ENCODE measurements around the gene MRPL2. TPM values are rescaled to one million over a fixed set of nuclear protein-coding genes. Genes with fewer than 3 reads are reported as not detected.

Gene MRPL2
- total RNA-seq, 2 experiments from 2014 or later: 42.8 to 48.0 TPM

- Mint-ChIP-seq H3K9me3 (no peaks in the 10 kb centered on the region), H3K4me1 (ENCODE audit: low read depth) (peaks cover 8% of the 10 kb centered on the region), H3K27me3 (peaks cover 13% of the 10 kb centered on the region), H3K4me3 (peak overlapping the region; percentile 59), H3K36me3 (ENCODE audit: low read depth) (peaks cover 14% of the 10 kb centered on the region), H3K27ac (no peak overlapping the region)
- DNase-seq (no peak), ATAC-seq (ENCODE audit: poor library complexity) (no peak)
- H3K4me3 ChIP-seq (ENCODE audit: low read length): no peak overlapping the region
- peaks cover 18% of the 10 kb centered on the region for H3K4me1 ChIP-seq (ENCODE audit: insufficient read depth, low read length)
- ChIA-PET CTCF (no interaction called here), POLR2A (no interaction called here)
- H3K36me3 ChIP-seq (ENCODE audit: insufficient read depth, low read length): peaks cover under 1% of the 10 kb centered on the region
- TF ChIP-seq, protein P1, sequence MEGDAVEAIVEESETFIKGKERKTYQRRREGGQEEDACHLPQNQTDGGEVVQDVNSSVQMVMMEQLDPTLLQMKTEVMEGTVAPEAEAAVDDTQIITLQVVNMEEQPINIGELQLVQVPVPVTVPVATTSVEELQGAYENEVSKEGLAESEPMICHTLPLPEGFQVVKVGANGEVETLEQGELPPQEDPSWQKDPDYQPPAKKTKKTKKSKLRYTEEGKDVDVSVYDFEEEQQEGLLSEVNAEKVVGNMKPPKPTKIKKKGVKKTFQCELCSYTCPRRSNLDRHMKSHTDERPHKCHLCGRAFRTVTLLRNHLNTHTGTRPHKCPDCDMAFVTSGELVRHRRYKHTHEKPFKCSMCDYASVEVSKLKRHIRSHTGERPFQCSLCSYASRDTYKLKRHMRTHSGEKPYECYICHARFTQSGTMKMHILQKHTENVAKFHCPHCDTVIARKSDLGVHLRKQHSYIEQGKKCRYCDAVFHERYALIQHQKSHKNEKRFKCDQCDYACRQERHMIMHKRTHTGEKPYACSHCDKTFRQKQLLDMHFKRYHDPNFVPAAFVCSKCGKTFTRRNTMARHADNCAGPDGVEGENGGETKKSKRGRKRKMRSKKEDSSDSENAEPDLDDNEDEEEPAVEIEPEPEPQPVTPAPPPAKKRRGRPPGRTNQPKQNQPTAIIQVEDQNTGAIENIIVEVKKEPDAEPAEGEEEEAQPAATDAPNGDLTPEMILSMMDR (IDR thresholded peaks at IDR 0.05): no peak
- peaks cover 23 to 24% of the 10 kb centered on the region in 2 experiments for H3K27me3 ChIP-seq (ENCODE audit: control insufficient read depth in 1 of 2, insufficient read depth in 2 of 2, low read length in 2 of 2)
- H3K9me3 ChIP-seq (ENCODE audit: control insufficient read depth in 1 of 2, insufficient read depth in 1 of 2, low read length in 2 of 2): no peaks in the 10 kb centered on the region
- intact Hi-C loops (cut with DNase I, micrococcal nuclease): no loop called here
- no peak overlapping the region for H3K27ac ChIP-seq (ENCODE audit: low read depth in 1 of 2, low read length in 2 of 2)
Observed at GRCh38 chr6:43077981-43078511, 18.8 kb upstream of the MRPL2 start.

GRCh38 chr6:43077333-43077809 is 18.1 kb upstream of the MRPL2 start:
- Histone ChIP-seq H3K4me3 (ENCODE audit: low read length) (peak overlapping the region; percentile 46), H3K4me1 (ENCODE audit: insufficient read depth, low read length) (peaks cover 18% of the 10 kb centered on the region), H3K36me3 (ENCODE audit: insufficient read depth, low read length) (peaks cover 3% of the 10 kb centered on the region), H3K9me3 (ENCODE audit: control insufficient read depth in 1 of 2, insufficient read depth in 1 of 2, low read length in 2 of 2) (no peaks in the 10 kb centered on the region), H3K27me3 (ENCODE audit: control insufficient read depth in 1 of 2, insufficient read depth in 2 of 2, low read length in 2 of 2) (peaks cover 23 to 24% of the 10 kb centered on the region in 2 experiments), H3K27ac (ENCODE audit: low read depth in 1 of 2, low read length in 2 of 2) (no peak overlapping the region)
- TF ChIP-seq, protein P1 (IDR thresholded peaks at IDR 0.05): no peak
- peak overlapping the region; percentile 11 for H3K4me3 Mint-ChIP-seq
- ChIA-PET POLR2A (interaction anchor here (1.0 to 2.1 kb wide), 3 partner anchors 18 to 98 kb away, joined by 3 to 10 read pairs (median 4); partner anchors contain the start of genes KLC4, KLHDC3, MEA1 and MRPL2), CTCF (no interaction called here)
- H3K27me3 Mint-ChIP-seq: peaks cover 13% of the 10 kb centered on the region
- intact Hi-C loops (cut with DNase I, micrococcal nuclease): no loop called here
- peaks cover 8% of the 10 kb centered on the region for H3K4me1 Mint-ChIP-seq (ENCODE audit: low read depth)
- no peak for DNase-seq
- ATAC-seq (ENCODE audit: poor library complexity): no peak
- no peak overlapping the region for H3K27ac Mint-ChIP-seq
- peaks cover 20% of the 10 kb centered on the region for H3K36me3 Mint-ChIP-seq (ENCODE audit: low read depth)
- no peaks in the 10 kb centered on the region for H3K9me3 Mint-ChIP-seq

- Histone ChIP-seq H3K4me3 (ENCODE audit: low read length) (peak overlapping the region; percentile 46), H3K4me1 (ENCODE audit: insufficient read depth, low read length) (peaks cover 18% of the 10 kb centered on the region), H3K27me3 (ENCODE audit: control insufficient read depth in 1 of 2, insufficient read depth in 2 of 2, low read length in 2 of 2) (peaks cover 23 to 24% of the 10 kb centered on the region in 2 experiments), H3K36me3 (ENCODE audit: insufficient read depth, low read length) (peaks cover 8% of the 10 kb centered on the region), H3K27ac (ENCODE audit: low read depth in 1 of 2, low read length in 2 of 2) (no peak overlapping the region), H3K9me3 (ENCODE audit: control insufficient read depth in 1 of 2, insufficient read depth in 1 of 2, low read length in 2 of 2) (no peaks in the 10 kb centered on the region)
- CTCF ChIA-PET: no interaction called here
- no peak overlapping the region for H3K27ac Mint-ChIP-seq
- peaks cover 27% of the 10 kb centered on the region for H3K36me3 Mint-ChIP-seq (ENCODE audit: low read depth)
- intact Hi-C loops (cut with DNase I, micrococcal nuclease): no loop called here
- H3K4me1 Mint-ChIP-seq (ENCODE audit: low read depth): peaks cover 8% of the 10 kb centered on the region
- POLR2A ChIA-PET: interaction anchor here (0.7 to 2.1 kb wide), 4 partner anchors 18 to 98 kb away, joined by 3 to 10 read pairs (median 4); partner anchors contain the start of genes CUL7, KLC4, KLHDC3 and MEA1
- no peaks in the 10 kb centered on the region for H3K9me3 Mint-ChIP-seq
- peak overlapping the region; percentile 34 for H3K4me3 Mint-ChIP-seq
- peaks cover 13% of the 10 kb centered on the region for H3K27me3 Mint-ChIP-seq
- TF ChIP-seq, protein P1 (IDR thresholded peaks at IDR 0.05): no peak
- ATAC-seq (ENCODE audit: poor library complexity) (no peak), DNase-seq (no peak)
Observed at GRCh38 chr6:43076464-43077332, 17.5 kb upstream of the MRPL2 start.

Measured in CD4-positive, alpha-beta T cell (primary cell).